Activated naive CD4-positive, alpha-beta T cell treated with anti-CD3 and anti-CD28 coated beads, Interleukin-2, amount 10 ng/mL, durations not matched to agents 7 days and 5 days (primary cell): Measurements from ENCODE around the gene IL9R.
A peak's percentile ranks its signal among the peaks of the same experiment; 100 is the strongest.
"Not testable (repeated sequence)": the region's sequence is repeated elsewhere in the genome, so short reads cannot be mapped to it uniquely, and the experiment has no call there.

ENCODE experiments used
- CTCF ChIA-PET: fragments of 350-600 bp; sonication (Branson Sonifier 250); formaldehyde crosslinking; loops from one replicate; lab custom pipeline; 2021; ENCODE audit warnings: antibody characterized with exemption; lab: Charles Lee
- DNase-seq: peaks from one replicate; pipeline ENCODE4 v3.0.0-alpha.2; 2020
- H3K27ac Mint-ChIP-seq: one replicate; pipeline ENCODE4 v1.8.0; 2021; ENCODE audit warnings: mild to moderate bottlenecking, moderate library complexity, mixed read lengths
- H3K27me3 Mint-ChIP-seq: one replicate; pipeline ENCODE4 v1.8.0; 2021; ENCODE audit warnings: mild to moderate bottlenecking, mixed read lengths
- H3K36me3 Mint-ChIP-seq: one replicate; pipeline ENCODE4 v1.8.0; 2021; ENCODE audit warnings: mixed read lengths
- H3K4me1 Mint-ChIP-seq: one replicate; pipeline ENCODE4 v1.8.0; 2021; ENCODE audit warnings: mixed read lengths
- H3K4me3 Mint-ChIP-seq: one replicate; pipeline ENCODE4 v1.8.0; 2021; ENCODE audit warnings: mild to moderate bottlenecking, moderate library complexity, mixed read lengths
- H3K9me3 Mint-ChIP-seq: one replicate; pipeline ENCODE4 v1.8.0; 2021; ENCODE audit warnings: mixed read lengths

IL9R gene

DNA sequence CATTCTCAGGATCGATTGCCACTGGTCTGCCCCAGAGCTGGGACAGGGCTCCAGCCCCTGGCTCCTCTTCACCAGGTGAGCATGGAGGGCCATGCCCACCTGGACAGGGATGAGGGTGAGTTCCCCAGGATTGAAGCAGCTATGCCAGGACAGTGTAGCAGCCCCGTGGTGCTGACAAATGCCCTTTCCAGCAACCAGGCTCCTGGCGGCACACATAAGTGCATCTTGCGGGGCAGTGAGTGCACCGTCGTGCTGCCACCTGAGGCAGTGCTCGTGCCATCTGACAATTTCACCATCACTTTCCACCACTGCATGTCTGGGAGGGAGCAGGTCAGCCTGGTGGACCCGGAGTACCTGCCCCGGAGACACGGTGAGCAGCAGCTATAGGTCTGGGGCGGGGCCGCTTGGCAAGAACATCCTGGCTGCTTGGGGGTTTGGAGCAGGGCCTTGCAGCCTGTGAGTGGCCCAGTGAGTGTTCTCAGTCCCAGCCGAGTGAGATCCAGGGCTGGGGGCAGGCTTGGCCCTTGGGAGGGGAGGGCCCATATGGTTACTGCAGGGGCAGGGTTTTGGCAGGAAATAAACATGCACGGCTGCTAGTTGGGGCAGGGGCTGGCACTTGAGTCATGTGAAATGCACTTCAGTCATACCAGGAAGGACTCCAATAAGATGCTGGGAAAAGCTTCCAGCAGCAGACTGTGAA is 6.1 kb downstream of the IL9R start:
- CTCF ChIA-PET: no interaction called here
- Mint-ChIP-seq H3K4me1 (peaks cover 62% of the 10 kb centered on the region), H3K9me3 (no peaks in the 10 kb centered on the region), H3K4me3 (no peak overlapping the region), H3K27me3 (no peaks in the 10 kb centered on the region), H3K36me3 (peaks cover 12% of the 10 kb centered on the region), H3K27ac (peak overlapping the region; percentile 83)
- no peak for DNase-seq

DNA sequence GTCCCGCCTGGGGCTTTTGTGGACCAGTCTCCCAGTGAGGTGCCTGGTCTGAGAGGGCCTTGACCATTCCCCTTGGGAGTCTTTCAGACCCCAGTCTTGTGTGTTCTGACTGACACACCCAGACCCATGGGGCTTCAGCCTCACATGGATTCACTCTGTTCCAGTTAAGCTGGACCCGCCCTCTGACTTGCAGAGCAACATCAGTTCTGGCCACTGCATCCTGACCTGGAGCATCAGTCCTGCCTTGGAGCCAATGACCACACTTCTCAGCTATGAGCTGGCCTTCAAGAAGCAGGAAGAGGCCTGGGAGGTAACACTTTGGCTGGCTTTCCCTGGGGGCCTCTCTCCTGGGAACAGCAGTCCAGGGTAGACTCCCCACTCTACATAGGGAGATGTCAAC is 6.8 kb downstream of the IL9R start:
- Mint-ChIP-seq H3K4me3 (no peak overlapping the region), H3K9me3 (no peaks in the 10 kb centered on the region), H3K4me1 (peaks cover 57% of the 10 kb centered on the region), H3K27ac (no peak overlapping the region), H3K27me3 (no peaks in the 10 kb centered on the region), H3K36me3 (peaks cover 11% of the 10 kb centered on the region)
- no peak for DNase-seq
- CTCF ChIA-PET: no interaction called here

DNA sequence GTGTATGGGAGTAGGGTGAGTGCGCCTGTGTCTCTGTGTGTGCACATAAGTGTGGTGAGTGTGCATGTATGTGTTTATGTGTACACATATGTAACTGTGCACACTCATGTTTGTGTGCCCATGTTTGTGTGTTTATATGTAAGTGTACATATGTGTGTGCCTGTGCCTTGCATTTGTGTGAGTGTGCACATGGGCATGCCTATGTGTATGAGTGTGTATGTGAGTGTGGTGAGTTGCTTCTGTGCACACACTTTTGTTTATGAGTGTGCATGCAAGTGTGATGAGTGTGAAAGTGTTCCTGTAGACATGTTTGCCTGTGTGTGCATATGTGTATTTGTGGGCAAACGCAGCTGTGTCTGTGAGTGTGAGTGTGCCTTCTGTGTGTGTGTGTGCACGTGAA is 7.2 kb downstream of the IL9R start:
- CTCF ChIA-PET: no interaction called here
- Mint-ChIP-seq H3K4me1 (peaks cover 52% of the 10 kb centered on the region), H3K4me3 (no peak overlapping the region), H3K36me3 (peaks cover 9% of the 10 kb centered on the region), H3K27me3 (no peaks in the 10 kb centered on the region), H3K27ac (peak overlapping the region; percentile 8), H3K9me3 (no peaks in the 10 kb centered on the region)
- DNase-seq: no peak

DNA sequence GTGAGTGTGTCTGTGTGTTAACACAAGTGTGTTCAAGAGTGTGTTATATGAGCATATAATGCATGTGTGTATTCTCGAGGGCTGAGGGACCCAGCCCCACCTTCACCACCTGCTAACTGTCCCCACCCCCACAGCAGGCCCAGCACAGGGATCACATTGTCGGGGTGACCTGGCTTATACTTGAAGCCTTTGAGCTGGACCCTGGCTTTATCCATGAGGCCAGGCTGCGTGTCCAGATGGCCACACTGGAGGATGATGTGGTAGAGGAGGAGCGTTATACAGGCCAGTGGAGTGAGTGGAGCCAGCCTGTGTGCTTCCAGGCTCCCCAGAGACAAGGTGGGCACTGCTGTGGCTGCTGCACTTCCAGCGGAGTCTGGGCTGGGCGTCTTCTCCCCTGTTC is 7.6 kb downstream of the IL9R start:
- Mint-ChIP-seq H3K4me3 (no peak overlapping the region), H3K27ac (no peak overlapping the region), H3K27me3 (no peaks in the 10 kb centered on the region), H3K4me1 (peaks cover 50% of the 10 kb centered on the region), H3K36me3 (peaks cover 9% of the 10 kb centered on the region), H3K9me3 (no peaks in the 10 kb centered on the region)
- no peak for DNase-seq
- CTCF ChIA-PET: no interaction called here

DNA sequence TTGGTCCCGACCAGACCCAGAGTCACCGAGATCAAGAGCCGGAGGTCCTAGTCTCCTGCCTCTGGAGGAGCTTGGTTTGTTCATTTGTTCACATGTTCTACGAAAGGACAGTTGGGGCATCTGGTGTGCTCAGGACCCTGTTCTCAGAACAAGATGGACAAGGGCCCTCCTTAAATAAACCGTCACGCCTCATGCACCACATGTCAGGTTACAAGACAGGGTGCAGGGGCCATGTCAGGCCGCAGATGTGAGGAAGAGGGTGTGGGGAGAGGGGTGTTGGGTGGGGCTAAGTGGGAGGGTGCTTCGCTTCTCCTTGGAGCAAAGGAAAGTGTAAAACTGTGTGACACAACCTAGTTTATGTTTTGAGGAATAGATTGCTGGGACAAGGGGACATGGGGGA is 9.0 kb downstream of the IL9R start:
- H3K27ac Mint-ChIP-seq, H3K9me3 Mint-ChIP-seq, H3K4me3 Mint-ChIP-seq, DNase-seq, CTCF ChIA-PET, H3K36me3 Mint-ChIP-seq, H3K27me3 Mint-ChIP-seq: not testable (repeated sequence)
- peaks cover 36% of the 10 kb centered on the region for H3K4me1 Mint-ChIP-seq

DNA sequence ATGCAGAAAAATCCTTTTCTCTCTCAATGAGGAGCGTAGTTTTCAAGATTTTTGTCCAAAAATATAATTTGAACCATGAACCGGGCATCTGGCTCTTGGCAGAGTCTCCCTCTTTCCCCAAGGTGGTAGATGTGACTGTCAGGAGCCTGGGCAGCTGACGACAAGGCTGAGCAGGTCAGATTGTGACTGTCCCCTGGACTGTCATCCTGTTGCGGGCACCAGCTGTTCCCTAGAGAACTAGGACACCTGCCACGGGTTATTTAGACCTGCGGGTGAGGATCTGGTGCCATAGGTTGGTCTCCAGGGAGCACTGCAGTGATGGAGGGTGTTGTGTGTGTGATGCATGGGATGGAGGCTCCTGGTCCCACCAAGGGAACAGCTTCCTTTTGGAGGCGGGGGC is 10.9 kb downstream of the IL9R start:
- H3K9me3 Mint-ChIP-seq, CTCF ChIA-PET, H3K36me3 Mint-ChIP-seq, H3K4me3 Mint-ChIP-seq, H3K27ac Mint-ChIP-seq, H3K27me3 Mint-ChIP-seq, DNase-seq: not testable (repeated sequence)
- H3K4me1 Mint-ChIP-seq: peaks cover 19% of the 10 kb centered on the region

DNA sequence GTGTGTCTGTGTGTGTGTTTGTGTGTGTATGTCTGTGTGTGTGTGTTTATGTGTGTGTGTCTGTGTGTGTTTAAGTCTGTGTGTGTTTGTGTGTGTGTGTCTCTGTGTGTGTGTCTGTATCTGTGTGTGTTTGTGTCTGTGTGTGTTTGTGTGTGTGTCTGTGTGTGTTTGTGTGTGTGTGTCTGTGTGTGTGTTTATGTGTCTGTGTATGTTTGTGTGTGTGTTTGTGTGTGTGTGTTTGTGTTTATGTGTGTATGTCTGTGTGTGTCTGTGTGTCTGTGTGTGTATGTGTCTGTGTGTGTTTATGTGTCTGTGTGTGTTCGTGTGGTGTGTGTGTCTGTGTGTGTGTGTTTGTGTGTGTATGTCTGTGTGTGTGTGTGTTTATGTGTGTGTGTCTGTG is 11.4 kb downstream of the IL9R start:
- CTCF ChIA-PET: no interaction called here
- Mint-ChIP-seq H3K4me3 (no peak overlapping the region), H3K27me3 (no peaks in the 10 kb centered on the region), H3K36me3 (peaks cover 7% of the 10 kb centered on the region), H3K27ac (no peak overlapping the region), H3K9me3 (no peaks in the 10 kb centered on the region), H3K4me1 (peaks cover 14% of the 10 kb centered on the region)
- DNase-seq: no peak

DNA sequence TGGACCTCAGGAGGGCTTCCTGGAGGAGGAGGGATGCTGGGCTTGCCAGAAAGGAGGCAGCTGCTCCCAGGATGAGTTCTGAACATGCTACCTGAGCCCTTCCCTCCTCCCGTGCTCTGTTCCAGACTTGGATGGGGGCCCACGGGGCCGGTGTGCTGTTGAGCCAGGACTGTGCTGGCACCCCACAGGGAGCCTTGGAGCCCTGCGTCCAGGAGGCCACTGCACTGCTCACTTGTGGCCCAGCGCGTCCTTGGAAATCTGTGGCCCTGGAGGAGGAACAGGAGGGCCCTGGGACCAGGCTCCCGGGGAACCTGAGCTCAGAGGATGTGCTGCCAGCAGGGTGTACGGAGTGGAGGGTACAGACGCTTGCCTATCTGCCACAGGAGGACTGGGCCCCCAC is 12.2 kb downstream of the IL9R start:
- H3K4me3 Mint-ChIP-seq, H3K27ac Mint-ChIP-seq, H3K36me3 Mint-ChIP-seq, H3K4me1 Mint-ChIP-seq, DNase-seq, H3K27me3 Mint-ChIP-seq, H3K9me3 Mint-ChIP-seq, CTCF ChIA-PET: not testable (repeated sequence)

DNA sequence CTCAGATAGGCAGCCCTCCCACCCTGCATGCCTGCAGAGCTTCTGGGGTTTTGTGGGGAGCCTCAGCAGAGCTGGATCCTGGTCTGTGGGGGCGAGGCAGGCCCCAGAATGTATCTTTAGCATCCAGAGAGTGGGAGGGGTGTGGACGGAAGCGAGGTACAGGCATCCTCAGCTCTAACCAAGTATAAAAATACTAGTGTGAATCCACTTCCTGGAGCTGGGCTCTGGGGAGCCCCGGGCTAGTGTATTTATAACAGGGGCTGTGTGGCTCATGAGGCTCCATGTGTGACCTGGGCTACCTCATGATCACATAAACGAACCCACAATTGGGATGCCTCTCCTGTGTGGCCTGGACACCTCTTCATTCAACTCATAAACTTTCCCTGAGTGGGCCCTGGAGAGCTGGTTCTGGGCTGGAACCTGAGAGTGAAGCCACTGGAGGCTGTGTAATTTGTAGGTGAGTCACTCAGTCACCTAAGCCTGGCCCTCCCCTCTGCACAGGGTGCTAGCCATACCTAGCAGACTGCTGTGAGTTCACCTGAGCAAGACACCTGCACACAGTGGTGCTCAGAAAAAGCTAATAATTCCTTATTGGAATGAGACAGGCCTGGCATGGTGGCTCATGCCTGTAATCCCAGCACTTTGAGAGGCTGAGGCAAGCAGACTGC is 15.9 kb downstream of the IL9R start:
- DNase-seq, H3K9me3 Mint-ChIP-seq, H3K36me3 Mint-ChIP-seq, H3K27me3 Mint-ChIP-seq, CTCF ChIA-PET, H3K27ac Mint-ChIP-seq, H3K4me1 Mint-ChIP-seq, H3K4me3 Mint-ChIP-seq: not testable (repeated sequence)

DNA sequence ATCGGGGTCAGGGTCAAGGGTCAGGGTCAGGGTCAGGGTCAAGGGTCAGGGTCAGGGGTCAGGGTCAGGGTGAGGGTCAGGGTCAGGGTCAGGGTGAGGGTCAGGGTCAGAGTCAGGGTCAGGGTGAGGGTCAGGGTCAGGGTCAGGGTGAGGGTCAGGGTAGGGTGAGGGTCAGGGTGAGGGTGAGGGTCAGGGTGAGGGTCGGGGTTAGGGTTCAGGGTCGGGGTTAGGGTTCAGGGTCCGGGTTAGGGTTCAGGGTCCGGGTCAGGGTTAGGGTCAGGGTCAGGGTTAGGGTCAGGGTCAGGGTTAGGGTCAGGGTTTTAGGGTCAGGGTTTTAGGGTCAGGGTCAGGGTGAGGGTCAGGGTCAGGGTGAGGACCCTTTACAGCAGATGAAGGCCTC is 22.4 kb downstream of the IL9R start:
- H3K4me1 Mint-ChIP-seq, DNase-seq, CTCF ChIA-PET, H3K4me3 Mint-ChIP-seq, H3K27ac Mint-ChIP-seq, H3K9me3 Mint-ChIP-seq, H3K36me3 Mint-ChIP-seq, H3K27me3 Mint-ChIP-seq: not testable (repeated sequence)

DNA sequence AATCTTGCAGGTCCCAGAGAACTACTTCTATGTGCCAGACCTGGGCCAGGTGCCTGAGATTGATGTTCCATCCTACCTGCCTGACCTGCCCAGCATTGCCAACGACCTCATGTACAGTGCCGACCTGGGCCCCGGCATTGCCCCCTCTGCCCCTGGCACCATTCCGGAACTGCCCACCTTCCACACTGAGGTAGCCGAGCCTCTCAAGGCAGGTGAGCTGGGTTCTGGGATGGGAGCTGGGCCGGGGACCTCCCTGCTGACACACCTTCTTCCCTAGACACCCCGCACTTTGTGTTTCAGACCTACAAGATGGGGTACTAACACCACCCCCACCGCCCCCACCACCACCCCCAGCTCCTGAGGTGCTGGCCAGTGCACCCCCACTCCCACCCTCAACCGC is 25.5 kb downstream of the IL9R start:
- DNase-seq, CTCF ChIA-PET, H3K27me3 Mint-ChIP-seq, H3K9me3 Mint-ChIP-seq, H3K36me3 Mint-ChIP-seq, H3K4me1 Mint-ChIP-seq, H3K4me3 Mint-ChIP-seq, H3K27ac Mint-ChIP-seq: not testable (repeated sequence)

DNA sequence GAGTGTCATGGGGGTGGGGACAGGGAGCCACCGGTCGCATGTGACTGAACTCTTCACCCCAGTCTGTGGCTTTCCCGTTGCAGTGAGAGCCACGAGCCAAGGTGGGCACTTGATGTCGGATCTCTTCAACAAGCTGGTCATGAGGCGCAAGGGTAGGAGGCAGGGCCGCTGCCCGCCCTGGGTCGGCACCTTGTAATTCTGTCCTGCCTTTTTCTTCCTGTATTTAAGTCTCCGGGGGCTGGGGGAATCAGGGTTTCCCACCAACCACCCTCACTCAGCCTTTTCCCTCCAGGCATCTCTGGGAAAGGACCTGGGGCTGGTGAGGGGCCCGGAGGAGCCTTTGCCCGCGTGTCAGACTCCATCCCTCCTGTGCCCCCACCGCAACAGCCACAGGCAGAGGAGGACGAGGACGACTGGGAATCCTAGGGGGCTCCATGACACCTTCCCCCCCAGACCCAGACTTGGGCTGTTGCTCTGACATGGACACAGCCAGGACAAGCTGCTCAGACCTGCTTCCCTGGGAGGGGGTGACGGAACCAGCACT is 27.5 kb downstream of the IL9R start:
- H3K9me3 Mint-ChIP-seq, DNase-seq, CTCF ChIA-PET, H3K27me3 Mint-ChIP-seq, H3K27ac Mint-ChIP-seq, H3K4me3 Mint-ChIP-seq, H3K4me1 Mint-ChIP-seq, H3K36me3 Mint-ChIP-seq: not testable (repeated sequence)

DNA sequence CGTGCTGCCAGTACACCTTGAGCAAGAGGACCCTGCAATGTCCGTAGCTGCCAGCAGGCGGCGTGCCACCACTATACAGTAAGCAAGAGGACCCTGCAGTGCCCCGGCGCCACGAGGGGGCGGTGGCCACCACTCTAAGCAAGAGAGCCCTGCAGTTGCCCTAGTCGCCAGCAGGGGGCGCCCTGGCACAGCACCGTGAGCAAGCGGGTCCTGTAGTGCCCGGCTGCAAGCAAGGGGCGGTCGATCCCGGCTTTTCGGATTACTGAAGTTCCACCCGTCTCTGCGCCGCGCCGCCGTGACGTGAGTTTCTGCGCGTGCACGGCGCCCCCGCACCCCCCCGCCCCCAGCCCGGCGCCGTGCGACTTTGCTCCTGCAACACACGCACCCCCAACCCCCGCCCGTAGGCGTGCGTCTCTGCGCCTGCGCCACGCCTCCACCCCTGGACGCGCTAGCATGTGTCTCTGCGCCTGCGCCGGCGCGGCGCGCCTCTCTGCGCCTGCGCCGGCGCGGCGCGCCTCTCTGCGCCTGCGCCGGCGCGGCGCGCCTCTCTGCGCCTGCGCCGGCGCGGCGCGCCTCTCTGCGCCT is 31.2 kb downstream of the IL9R start:
- H3K27ac Mint-ChIP-seq, CTCF ChIA-PET, H3K4me1 Mint-ChIP-seq, H3K36me3 Mint-ChIP-seq, DNase-seq, H3K27me3 Mint-ChIP-seq, H3K9me3 Mint-ChIP-seq, H3K4me3 Mint-ChIP-seq: not testable (repeated sequence)

DNA sequence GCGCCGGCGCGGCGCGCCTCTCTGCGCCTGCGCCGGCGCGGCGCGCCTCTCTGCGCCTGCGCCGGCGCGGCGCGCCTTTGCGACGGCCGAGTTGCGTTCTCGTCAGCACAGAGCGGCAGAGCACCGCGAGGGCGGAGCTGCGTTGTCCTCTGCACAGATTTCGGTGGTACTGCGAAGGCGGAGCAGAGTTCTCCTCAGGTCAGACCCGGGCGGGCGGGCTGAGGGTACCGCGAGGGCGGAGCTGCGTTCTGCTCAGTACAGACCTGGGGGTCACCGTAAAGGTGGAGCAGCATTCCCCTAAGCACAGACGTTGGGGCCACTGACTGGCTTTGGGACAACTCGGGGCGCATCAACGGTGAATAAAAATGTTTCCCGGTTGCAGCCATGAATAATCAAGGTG is 31.8 kb downstream of the IL9R start:
- H3K4me1 Mint-ChIP-seq, H3K27ac Mint-ChIP-seq, H3K9me3 Mint-ChIP-seq, H3K27me3 Mint-ChIP-seq, DNase-seq, H3K36me3 Mint-ChIP-seq, CTCF ChIA-PET, H3K4me3 Mint-ChIP-seq: not testable (repeated sequence)
